Measurements from ENCODE around the gene PAEP. TPM values are rescaled to one million over a fixed set of nuclear protein-coding genes. Genes with fewer than 3 reads are reported as not detected.
A peak's percentile ranks its signal among the peaks of the same experiment; 100 is the strongest.

The PAEP gene
- total and polyA plus RNA-seq, 3 donors from 2014 or later, result 2.5 TPM; not detected in 2

- H3K36me3 ChIP-seq (ENCODE audit: low read depth, missing control alignments), result no peaks in the 10 kb centered on the region
- intact Hi-C loops (cut with DNase I; ENCODE audit: low total_unique reads), result no loop called here
- no peak overlapping the region for H3K27ac ChIP-seq
- no peak overlapping the region for H3K4me3 ChIP-seq
- no peaks in the 10 kb centered on the region for H3K9me3 ChIP-seq
- no peak for TF ChIP-seq CTCF (IDR thresholded peaks at IDR 0.05)
- no peak for TF ChIP-seq POLR2A (IDR thresholded peaks at IDR 0.05)
- DNase-seq, result peak; percentile 13
- no peaks in the 10 kb centered on the region for H3K27me3 ChIP-seq
- H3K4me1 ChIP-seq, result no peaks in the 10 kb centered on the region
- 68 to 77% methylated on average over 30 to 31 of the region's 31 CpGs for WGBS, 2 donors
These were observed 54.4 kb downstream of the PAEP start for GRCh38 chr9:135615666-135616618.

Other genes starting within 250 kb of the PAEP start
- 10 to 100 TPM; 33.1 to 38.8 TPM for gene PPP1R26, start 82.0 kb upstream of the PAEP start, total RNA-seq
- 15.6 TPM for gene PPP1R26, start 82.0 kb upstream of the PAEP start, polyA plus RNA-seq (ENCODE audit: insufficient read depth, low read depth, low replicate concordance)
- 10 to 100 TPM; 35.9 to 40.4 TPM for gene MRPS2, start 61.1 kb upstream of the PAEP start, total RNA-seq
- 34.7 TPM for gene MRPS2, start 61.1 kb upstream of the PAEP start, polyA plus RNA-seq (ENCODE audit: insufficient read depth, low read depth, low replicate concordance)
- gene LCN1, start 40.3 kb upstream of the PAEP start, total RNA-seq, result not detected
- gene LCN1, start 40.3 kb upstream of the PAEP start, polyA plus RNA-seq (ENCODE audit: insufficient read depth, low read depth, low replicate concordance), result 2.7 TPM
- 10 to 100 TPM; 13.9 to 19.0 TPM for gene OBP2A, start 15.6 kb upstream of the PAEP start, total RNA-seq
- 11.8 TPM for gene OBP2A, start 15.6 kb upstream of the PAEP start, polyA plus RNA-seq (ENCODE audit: insufficient read depth, low read depth, low replicate concordance)
- gene GLT6D1, start 77.8 kb downstream of the PAEP start, total RNA-seq, result under 1 TPM in 1 of 2 donors, not detected in 1; 0.47 TPM
- gene GLT6D1, start 77.8 kb downstream of the PAEP start, polyA plus RNA-seq (ENCODE audit: insufficient read depth, low read depth, low replicate concordance), result 1.6 TPM
- under 1 TPM in 1 of 2 donors, not detected in 1; 0.68 TPM for gene LCN9, start 101.6 kb downstream of the PAEP start, total RNA-seq
- not detected for gene LCN9, start 101.6 kb downstream of the PAEP start, polyA plus RNA-seq (ENCODE audit: insufficient read depth, low read depth, low replicate concordance)
- gene SOHLH1, start 137.7 kb downstream of the PAEP start, total RNA-seq, result 10 to 100 TPM; 18.4 to 32.7 TPM
- 18.7 TPM for gene SOHLH1, start 137.7 kb downstream of the PAEP start, polyA plus RNA-seq (ENCODE audit: insufficient read depth, low read depth, low replicate concordance)
- 1 to 10 TPM; 5.3 to 7.3 TPM for gene KCNT1, start 140.4 kb downstream of the PAEP start, total RNA-seq
- 1.8 TPM for gene KCNT1, start 140.4 kb downstream of the PAEP start, polyA plus RNA-seq (ENCODE audit: insufficient read depth, low read depth, low replicate concordance)